Measurements from ENCODE around the gene LARP4B.
A peak's percentile ranks its signal among the peaks of the same experiment; 100 is the strongest.

The LARP4B gene

GRCh38 chr10:931326-932318 lies at the start of gene LARP4B:
LARP4B (minus strand) TSS chr10:931705; CDS start chr10:885721, 45,984 bp downstream.
- peak; percentile 99 for DNase-seq (ENCODE audit: low read depth, low spot score)
- peak within 1 kb of the TSS; percentile 79 for H3K4me3 ChIP-seq (ENCODE audit: low read depth, low read length)
- no peak for TF ChIP-seq CTCF (IDR thresholded peaks at IDR 0.05; ENCODE audit: low read depth, low read length)
- in situ Hi-C loops (cut with HindIII; ENCODE audit: low sequenced_read_pairs), result no loop called here

- no peak overlapping the region for H3K4me3 ChIP-seq (ENCODE audit: low read depth, low read length)
- in situ Hi-C loops (cut with HindIII; ENCODE audit: low sequenced_read_pairs), result no loop called here
- no peak for DNase-seq (ENCODE audit: low read depth, low spot score)
- no peak for TF ChIP-seq CTCF (IDR thresholded peaks at IDR 0.05; ENCODE audit: low read depth, low read length)
Measured at GRCh38 chr10:980468-981093, 49.1 kb upstream of the LARP4B start.

GRCh38 chr10:978826-979421 lies 47.4 kb upstream of the LARP4B start:
- no peak for DNase-seq (ENCODE audit: low read depth, low spot score)
- TF ChIP-seq CTCF (IDR thresholded peaks at IDR 0.05; ENCODE audit: low read depth, low read length), result no peak
- in situ Hi-C loops (cut with HindIII; ENCODE audit: low sequenced_read_pairs), result no loop called here
- H3K4me3 ChIP-seq (ENCODE audit: low read depth, low read length), result no peak overlapping the region

- DNase-seq (ENCODE audit: low read depth, low spot score), result no peak
- no peak for TF ChIP-seq CTCF (IDR thresholded peaks at IDR 0.05; ENCODE audit: low read depth, low read length)
- in situ Hi-C loops (cut with HindIII; ENCODE audit: low sequenced_read_pairs), result no loop called here
Measured at GRCh38 chr10:976316-976715, 44.8 kb upstream of the LARP4B start.

GRCh38 chr10:974785-975074 lies 43.2 kb upstream of the LARP4B start:
- H3K4me3 ChIP-seq (ENCODE audit: low read depth, low read length), result no peak overlapping the region
- DNase-seq (ENCODE audit: low read depth, low spot score), result no peak
- no peak for TF ChIP-seq CTCF (IDR thresholded peaks at IDR 0.05; ENCODE audit: low read depth, low read length)
- in situ Hi-C loops (cut with HindIII; ENCODE audit: low sequenced_read_pairs), result no loop called here

More at GRCh38 chr10:976316-976715, 44.8 kb upstream of the LARP4B start:
- H3K4me3 ChIP-seq (ENCODE audit: low read depth, low read length), result no peak overlapping the region

GRCh38 chr10:974038-974784 lies 42.7 kb upstream of the LARP4B start:
- no peak overlapping the region for H3K4me3 ChIP-seq (ENCODE audit: low read depth, low read length)
- DNase-seq (ENCODE audit: low read depth, low spot score), result peak; percentile 35
- in situ Hi-C loops (cut with HindIII; ENCODE audit: low sequenced_read_pairs), result no loop called here
- TF ChIP-seq CTCF (IDR thresholded peaks at IDR 0.05; ENCODE audit: low read depth, low read length), result no peak
